HEK293T (cell line): Measurements from ENCODE around the gene TMEM179.

Experiments
- CTCF ChIA-PET: fragments of 350-600 bp; formaldehyde crosslinking; extraction: SDS; loops from one replicate; lab custom pipeline; 2021; ENCODE audit warnings: antibody characterized with exemption, inconsistent platforms; lab: Yijun Ruan, JAX
- POLR2A ChIA-PET: fragments of 350-600 bp; formaldehyde crosslinking; extraction: SDS; loops from one replicate; lab custom pipeline; 2020; ENCODE audit warnings: antibody characterized with exemption, inconsistent platforms; lab: Yijun Ruan, JAX
- DNase-seq: peaks from one replicate; pipeline ENCODE4 v3.0.0; 2012; ENCODE audit warnings: mixed read lengths; ENCODE audit errors: extremely low spot score
- ARNT ChIP-seq: fragments of 450-650 bp; IDR thresholded peaks from 2 replicates; pipeline ENCODE4 v1.6.1; 2017; ENCODE audit warnings: mild to moderate bottlenecking
- BHLHE40 ChIP-seq: fragments of 450-650 bp; IDR thresholded peaks from 2 replicates; pipeline ENCODE4 v1.6.1; 2016; ENCODE audit warnings: mild to moderate bottlenecking, moderate library complexity, borderline replicate concordance
- CTBP1 ChIP-seq: fragments of 450-650 bp; IDR thresholded peaks from 2 replicates; pipeline ENCODE4 v1.6.1; 2016; ENCODE audit warnings: borderline replicate concordance
- ELF4 ChIP-seq: fragments of 450-650 bp; IDR thresholded peaks from 2 replicates; pipeline ENCODE4 v1.6.1; 2017; ENCODE audit warnings: antibody characterized with exemption
- FOXA1 ChIP-seq: fragments of 450-650 bp; IDR thresholded peaks from 2 replicates; pipeline ENCODE4 v1.6.1; 2016; ENCODE audit warnings: mild to moderate bottlenecking
- FOXK2 ChIP-seq: fragments of 450-650 bp; IDR thresholded peaks from 2 replicates; pipeline ENCODE4 v1.6.1; 2016; ENCODE audit warnings: mild to moderate bottlenecking
- FOXM1 ChIP-seq: fragments of 450-650 bp; IDR thresholded peaks from 2 replicates; pipeline ENCODE4 v1.6.1; 2017; ENCODE audit warnings: mild to moderate bottlenecking, borderline replicate concordance
- HDGF ChIP-seq: fragments of 450-650 bp; IDR thresholded peaks from 2 replicates; pipeline ENCODE4 v1.6.1; 2017; ENCODE audit warnings: antibody characterized with exemption, borderline replicate concordance
- L3MBTL2 ChIP-seq: fragments of 450-650 bp; conservative IDR thresholded peaks from 2 replicates; pipeline ENCODE4 v1.6.1; 2016; ENCODE audit warnings: mild to moderate bottlenecking
- LEF1 ChIP-seq: fragments of 450-650 bp; IDR thresholded peaks from 2 replicates; pipeline ENCODE4 v1.6.1; 2017; ENCODE audit warnings: mild to moderate bottlenecking, borderline replicate concordance
- NFRKB ChIP-seq: fragments of 450-650 bp; IDR thresholded peaks from 2 replicates; pipeline ENCODE4 v1.6.1; 2016; ENCODE audit warnings: mild to moderate bottlenecking, moderate library complexity
- SP1 ChIP-seq: fragments of 450-650 bp; IDR thresholded peaks from 2 replicates; pipeline ENCODE4 v1.6.1; 2017
- SUZ12 ChIP-seq: fragments of 450-650 bp; IDR thresholded peaks from 2 replicates; pipeline ENCODE4 v1.6.1; 2016; ENCODE audit warnings: mild to moderate bottlenecking
- TARDBP ChIP-seq: fragments of 450-650 bp; IDR thresholded peaks from 2 replicates; pipeline ENCODE4 v1.6.1; 2016
- ZNF384 ChIP-seq: fragments of 450-650 bp; IDR thresholded peaks from 2 replicates; pipeline ENCODE4 v1.6.1; 2016
- TF ChIP-seq, protein P1 (sequence below): fragments of 450-650 bp; IDR thresholded peaks from 2 replicates; pipeline ENCODE4 v1.6.1; 2016

Gene TMEM179

DNA sequence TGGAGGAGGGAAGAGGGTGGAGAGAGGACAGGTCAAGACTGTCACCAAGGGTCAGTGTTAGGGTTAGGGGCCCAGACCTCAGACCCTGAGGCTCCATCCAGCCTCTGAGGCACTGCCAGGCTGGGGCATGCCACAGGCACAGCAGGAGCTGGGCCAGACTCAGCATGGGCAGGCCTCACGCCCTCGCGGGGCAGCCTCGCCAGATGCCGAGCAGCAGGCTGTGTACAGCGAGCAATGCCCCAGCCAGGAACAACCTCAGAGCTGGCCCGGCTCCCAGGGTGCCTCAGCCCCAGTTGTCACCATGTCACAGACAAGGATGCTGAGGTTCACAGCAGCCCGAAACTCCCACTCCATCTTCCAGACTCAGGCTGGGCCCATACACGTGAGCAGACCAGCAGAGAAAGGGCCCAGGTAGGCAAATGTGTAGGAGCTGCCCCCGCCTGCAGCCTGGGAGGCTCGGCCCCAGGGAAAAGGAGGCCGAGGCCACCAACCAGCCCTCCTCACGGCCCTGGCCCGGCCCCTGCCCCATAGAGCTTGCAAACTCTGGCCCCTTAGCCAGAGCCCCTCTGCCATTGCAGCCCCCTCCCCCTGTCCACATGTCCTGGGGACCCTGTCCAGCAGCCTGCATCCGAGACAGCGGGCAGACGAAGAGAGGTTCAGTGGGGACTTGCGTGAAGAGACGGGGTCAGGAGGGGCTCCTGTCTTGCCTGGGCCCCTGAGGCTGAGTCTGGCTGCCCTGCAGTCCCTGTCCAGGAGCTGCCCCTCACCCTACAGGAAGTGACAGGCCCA is 17.5 kb downstream of the TMEM179 start:
- POLR2A ChIA-PET, result no interaction called here
- TF ChIP-seq SUZ12, result no peak
- no peak for TF ChIP-seq FOXK2
- TF ChIP-seq LEF1, result no peak
- no peak for TF ChIP-seq HDGF
- no peak for TF ChIP-seq SP1
- no peak for TF ChIP-seq ARNT
- DNase-seq, result no peak
- CTCF ChIA-PET, result no interaction called here

DNA sequence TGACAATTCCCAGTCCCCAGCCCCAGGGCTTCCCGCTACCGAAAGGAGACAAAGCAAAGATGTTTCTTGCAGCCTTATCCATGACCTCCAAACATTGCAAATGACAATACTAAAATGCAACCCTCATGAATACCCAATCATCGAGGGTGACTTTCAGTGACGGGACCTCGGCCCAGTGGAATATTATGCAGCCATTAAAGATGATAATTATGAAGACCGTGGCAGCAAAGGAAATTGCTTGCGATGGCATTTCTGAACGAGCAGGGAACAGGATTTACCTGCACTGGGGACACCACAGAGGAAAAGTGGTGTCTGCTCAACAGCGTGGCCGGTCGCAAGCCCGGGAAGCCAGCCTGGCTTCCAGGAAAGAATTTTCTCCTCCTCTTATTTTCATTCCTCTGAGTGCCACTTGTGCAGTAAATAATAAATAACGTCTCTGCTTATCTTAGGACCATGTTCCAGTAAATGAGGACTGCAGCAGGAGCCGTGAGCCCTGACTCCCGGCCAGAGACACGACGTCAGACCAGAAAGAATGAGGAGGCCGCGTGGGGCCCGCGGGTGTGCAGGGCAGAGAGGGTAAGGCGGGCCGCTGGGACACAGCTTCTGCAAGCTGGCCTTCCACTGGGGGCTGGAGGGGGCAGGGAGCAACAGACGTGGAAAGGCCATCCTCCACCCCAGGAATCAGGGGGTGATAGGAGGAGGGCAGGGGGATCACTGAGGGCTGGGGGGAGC is 18.4 kb downstream of the TMEM179 start:
- ChIA-PET POLR2A (no interaction called here), CTCF (no interaction called here)
- no peak for DNase-seq
- TF ChIP-seq FOXM1 (no peak), FOXA1 (no peak), FOXK2 (no peak), L3MBTL2 (no peak), LEF1 (no peak), ARNT (no peak), CTBP1 (no peak), HDGF (no peak)
- TF ChIP-seq, protein P1, sequence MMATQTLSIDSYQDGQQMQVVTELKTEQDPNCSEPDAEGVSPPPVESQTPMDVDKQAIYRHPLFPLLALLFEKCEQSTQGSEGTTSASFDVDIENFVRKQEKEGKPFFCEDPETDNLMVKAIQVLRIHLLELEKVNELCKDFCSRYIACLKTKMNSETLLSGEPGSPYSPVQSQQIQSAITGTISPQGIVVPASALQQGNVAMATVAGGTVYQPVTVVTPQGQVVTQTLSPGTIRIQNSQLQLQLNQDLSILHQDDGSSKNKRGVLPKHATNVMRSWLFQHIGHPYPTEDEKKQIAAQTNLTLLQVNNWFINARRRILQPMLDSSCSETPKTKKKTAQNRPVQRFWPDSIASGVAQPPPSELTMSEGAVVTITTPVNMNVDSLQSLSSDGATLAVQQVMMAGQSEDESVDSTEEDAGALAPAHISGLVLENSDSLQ, result no peak

DNA sequence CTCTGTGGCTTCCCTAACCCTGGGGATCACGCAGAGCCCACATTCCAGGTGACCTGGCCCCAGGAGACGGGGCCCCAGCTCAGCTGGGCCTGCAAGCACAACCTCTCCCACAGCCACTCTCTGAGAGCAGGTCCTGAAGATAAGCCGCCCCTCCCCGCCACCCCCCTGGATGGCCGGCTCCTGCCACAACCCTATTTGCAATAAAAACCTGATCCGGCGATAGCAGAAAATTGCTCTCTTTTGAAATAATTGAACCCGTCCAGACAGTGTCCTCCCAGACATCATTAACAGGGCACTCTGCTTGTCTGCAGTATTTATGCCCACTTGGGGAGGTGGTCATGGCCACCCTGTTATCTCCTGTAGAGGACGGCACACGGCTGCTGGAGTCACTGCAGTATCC is 20.0 kb downstream of the TMEM179 start:
- no peak for DNase-seq
- TF ChIP-seq SP1 (no peak), LEF1 (no peak), TARDBP (no peak), L3MBTL2 (no peak), ELF4 (no peak), BHLHE40 (no peak), HDGF (no peak), ARNT (no peak), FOXK2 (no peak), ZNF384 (no peak), FOXA1 (no peak), SUZ12 (no peak), NFRKB (no peak)
- TF ChIP-seq, protein P1, result no peak
- CTCF ChIA-PET, result no interaction called here
- POLR2A ChIA-PET, result no interaction called here

DNA sequence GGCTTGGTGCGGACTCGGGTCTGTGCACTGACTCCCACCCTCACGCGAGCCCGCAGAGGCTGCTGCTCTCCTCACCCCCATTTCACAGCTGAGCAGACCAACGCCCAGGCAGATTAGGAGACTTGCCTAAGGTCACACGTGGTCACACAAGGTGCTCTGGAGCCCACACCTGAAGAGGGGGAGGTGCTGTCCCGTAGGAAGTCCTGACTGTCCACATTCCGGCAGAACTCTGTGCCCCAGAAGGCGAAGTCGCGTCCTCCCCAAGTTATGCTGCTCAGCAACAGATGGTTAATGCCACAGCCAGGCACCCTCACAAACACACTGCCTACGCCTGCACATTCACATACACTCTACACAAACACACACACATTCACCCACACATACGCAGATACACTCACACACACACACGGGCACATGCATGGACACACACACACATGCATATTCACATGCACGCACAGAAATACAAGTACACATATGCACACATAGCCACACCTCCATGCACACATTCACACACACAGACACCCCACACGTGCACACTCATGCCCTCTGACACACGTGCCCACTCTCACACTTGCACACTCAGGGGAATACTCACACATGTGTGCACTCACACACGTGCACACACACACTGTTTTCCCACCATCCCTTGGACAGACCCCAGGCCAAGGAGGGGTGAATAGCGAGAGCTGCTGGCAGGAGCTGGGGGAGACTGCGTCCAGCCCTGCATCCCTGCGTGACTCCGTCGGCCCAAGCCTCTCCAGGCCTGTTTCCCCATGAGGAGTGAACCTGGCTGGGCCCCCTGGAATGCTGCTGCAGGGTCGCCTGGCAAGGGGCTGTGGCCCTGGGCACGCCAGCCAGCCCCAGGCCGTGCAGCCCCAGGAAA is 20.9 kb downstream of the TMEM179 start:
- DNase-seq, result no peak
- TF ChIP-seq ARNT (no peak), ELF4 (no peak), SUZ12 (no peak), BHLHE40 (no peak), FOXK2 (no peak), NFRKB (no peak), FOXA1 (no peak), L3MBTL2 (no peak), CTBP1 (no peak), HDGF (no peak)
- ChIA-PET CTCF (no interaction called here), POLR2A (no interaction called here)

DNA sequence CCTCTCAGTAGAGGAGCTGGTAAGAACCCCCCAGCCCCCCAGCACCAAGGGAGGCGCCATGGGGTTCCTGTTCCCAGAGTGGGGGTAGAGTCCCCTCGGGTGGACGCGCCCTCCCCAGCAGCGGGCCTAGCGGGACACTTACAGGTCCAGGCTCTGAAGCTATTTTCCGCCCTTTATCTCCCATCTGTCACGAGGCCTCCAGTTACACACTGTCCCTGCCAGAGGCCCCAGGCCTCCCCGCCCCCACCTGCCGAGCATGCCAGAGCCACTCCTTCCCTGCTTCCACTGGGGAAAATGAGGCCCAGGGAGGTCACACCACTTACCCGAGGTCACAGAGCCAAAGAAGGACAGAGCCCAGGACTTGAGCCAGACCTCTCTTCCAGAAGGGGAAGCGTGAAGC is 21.9 kb downstream of the TMEM179 start:
- TF ChIP-seq, protein P1, result no peak
- TF ChIP-seq FOXM1 (no peak), HDGF (no peak), BHLHE40 (no peak), SP1 (no peak), ZNF384 (no peak), ELF4 (no peak), CTBP1 (no peak), NFRKB (no peak), ARNT (no peak), SUZ12 (no peak), TARDBP (no peak), FOXK2 (no peak)
- no peak for DNase-seq
- ChIA-PET CTCF (interaction anchor here (0.7 kb wide), 1 partner anchor 18 kb away, joined by 3 read pairs; no protein-coding TSS in a partner anchor), POLR2A (no interaction called here)
